Left renal pelvis (tissue), 4 donors: ENCODE measurements around the gene PITPNB. TPM values are rescaled to one million over a fixed set of nuclear protein-coding genes. Genes with fewer than 3 reads are reported as not detected.

Source experiments
- DNase-seq, 4 donors: peaks; one replicate each; pipeline ENCODE4 v3.0.0-alpha.2; 2013; ENCODE audit warnings: low read depth in 4 of 4, low spot score in 3 of 4
- polyA plus RNA-seq, 4 donors: library from polyadenylated mRNA; unstranded; fragments of 120-200 nt; gene quantifications; one replicate each; pipeline ENCODE4 v1.2.1, GENCODE V29; 2013; ENCODE audit not compliant: insufficient read length in 4 of 4

The PITPNB gene
- polyA plus RNA-seq, result 10 to 100 TPM; 54.1 to 68.8 (median 67.9) TPM

DNA sequence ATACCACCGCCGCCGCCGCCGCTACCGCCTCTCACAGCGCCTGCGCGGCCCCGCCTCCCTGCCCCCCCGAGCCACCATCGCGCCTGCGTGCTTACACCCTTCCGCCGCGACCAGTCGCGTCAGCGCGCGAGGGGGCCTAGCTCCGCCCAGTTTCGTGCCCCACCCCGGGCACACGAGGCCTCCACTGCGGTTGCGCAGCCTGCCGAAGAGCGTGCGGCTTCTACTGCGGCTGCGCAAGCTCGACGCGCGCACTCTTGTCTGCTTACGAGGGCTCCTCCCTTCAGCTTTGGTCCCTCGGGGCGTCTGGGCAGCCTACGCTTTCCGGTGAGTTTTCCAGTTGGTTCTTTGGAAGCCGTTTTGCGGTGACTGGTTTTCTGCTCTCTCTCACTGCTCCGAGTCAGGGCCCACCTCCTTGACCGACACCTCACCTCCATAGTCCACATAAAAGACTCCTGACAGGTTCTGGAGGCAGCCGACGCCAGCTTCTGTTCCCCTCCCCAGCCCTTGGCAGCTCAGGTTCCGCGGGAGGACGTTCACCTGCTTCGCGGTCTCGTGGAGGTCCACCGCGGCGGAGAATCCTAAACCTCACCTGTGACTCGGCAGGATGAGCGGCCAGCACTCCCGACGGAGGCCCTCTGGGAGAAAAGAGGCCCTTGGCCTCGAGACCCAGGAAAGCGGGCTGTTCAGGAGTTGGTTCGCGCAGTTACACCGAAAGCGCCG, at the start of gene PITPNB:
PITPNB (minus strand) TSS at position 35 of the 720 bp plus-strand sequence. CDS start 65 bp downstream, outside the sequence.
- DNase-seq, result peak; percentile 93 to 95 (median 94)

DNA sequence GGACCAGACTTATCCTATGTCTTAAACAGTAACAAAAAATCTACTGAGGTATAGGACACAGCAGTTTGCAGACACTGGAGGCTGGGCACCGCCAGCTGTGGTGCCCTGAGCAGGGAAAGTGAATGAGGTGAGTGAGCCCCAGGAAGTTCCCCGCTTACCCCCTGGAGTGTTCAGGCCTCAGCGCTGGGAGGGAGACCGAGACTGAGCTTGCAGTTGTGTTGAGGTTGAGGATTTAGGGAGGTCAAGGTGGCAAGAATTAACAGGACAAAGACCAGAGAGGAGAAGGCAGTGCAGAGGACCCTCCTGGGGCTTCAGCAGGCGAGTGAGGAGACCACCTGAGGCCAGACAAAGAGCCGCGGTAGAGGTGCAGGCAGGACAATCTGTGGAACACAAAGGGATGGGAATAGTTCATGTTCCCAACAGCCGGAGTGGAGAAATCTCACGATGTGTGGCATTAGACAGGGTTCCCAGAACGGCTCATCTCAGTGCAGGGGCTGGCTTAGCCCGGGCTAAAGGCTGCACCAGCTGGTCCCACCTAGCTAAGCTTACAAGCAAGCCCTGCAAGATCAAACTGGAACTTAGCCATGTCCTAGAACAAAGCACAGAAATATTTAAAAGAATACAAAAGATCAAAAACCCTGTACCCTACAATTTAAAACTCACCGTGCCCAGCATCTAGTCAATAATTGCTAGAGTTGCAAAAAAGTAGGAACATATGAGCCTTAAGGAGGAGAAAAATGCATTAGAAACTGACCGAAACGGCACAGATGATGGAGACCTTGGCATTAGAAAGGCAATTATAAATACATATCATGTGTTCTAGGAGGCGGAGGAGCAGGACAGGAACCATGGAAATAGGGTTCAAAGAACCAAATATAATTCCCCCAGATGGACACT, 47.4 kb upstream of the PITPNB start:
- no peak for DNase-seq

DNA sequence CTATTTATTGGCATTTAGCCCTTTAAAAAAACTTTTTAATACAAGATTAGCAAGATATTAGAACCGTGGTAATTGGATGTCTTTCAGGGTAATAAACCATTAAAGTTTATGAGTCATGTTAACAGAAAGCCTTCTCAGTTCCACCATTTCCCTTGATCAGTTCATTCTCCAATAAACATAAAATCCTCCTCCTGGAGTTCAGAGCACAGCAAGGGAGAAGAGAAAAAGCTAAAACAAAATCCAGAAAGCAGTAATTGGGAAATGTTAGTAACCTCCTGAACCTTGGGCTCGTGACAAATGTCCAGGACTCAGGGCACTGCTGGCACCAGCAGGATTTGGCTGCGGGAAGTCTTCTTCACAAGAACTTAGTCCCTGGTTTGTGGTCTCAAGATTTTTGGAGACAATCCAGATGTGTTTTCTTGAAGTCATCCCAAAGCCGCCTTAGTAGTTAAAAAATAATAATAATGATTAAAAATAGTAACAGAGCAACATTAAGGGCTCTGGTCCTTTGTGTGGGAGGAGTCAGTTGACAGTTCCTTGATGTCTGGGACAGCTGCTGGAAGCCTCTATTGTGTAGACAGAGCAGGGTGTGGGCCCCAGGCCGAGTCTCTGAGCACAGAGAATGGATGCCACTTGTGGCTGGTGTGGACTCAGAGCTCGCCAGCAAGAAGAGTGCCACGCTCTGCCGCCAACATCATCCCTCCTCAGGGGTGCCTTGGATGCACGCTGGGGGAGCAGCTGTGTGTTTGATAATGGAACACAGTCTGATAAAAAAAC, 43.4 kb upstream of the PITPNB start:
- DNase-seq, result no peak

DNA sequence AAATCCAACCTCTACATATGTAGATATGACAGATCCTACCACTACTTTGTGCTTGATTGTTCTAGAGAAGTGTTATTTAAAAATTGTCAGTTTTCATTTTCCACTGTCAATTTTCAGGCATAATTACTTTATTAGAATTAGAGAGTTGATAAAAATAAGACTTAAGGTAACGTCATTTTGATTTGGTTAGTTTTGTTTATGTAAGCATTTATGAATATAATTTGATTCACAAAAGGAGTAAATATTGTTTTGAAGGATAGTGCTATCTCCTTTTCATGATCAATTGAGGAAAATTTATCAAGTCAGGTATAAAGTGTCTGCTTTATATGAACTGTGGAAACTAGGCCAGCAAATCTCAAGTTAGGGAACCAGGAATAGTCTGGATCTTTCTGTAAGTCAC, 42.6 kb upstream of the PITPNB start:
- no peak for DNase-seq

DNA sequence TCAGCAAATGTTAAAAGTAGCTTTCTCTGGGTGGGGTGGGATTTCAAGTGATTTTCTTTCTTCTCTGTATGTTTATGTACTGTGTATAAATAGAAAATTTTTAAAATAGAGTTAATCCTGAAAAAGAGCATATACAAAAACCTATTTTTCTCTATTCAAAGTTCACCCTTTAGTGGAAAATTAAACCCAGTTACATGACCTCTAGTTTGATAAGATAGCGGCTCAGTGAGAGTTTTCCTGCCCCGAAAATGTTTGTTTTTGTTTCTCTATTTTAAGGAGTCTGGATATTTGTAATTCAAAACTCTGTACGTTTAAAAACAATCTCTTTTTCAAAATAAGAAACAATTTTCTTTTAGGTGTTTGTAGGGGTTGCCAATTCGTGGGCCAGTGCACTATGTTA, 42.1 kb upstream of the PITPNB start:
- no peak for DNase-seq

DNA sequence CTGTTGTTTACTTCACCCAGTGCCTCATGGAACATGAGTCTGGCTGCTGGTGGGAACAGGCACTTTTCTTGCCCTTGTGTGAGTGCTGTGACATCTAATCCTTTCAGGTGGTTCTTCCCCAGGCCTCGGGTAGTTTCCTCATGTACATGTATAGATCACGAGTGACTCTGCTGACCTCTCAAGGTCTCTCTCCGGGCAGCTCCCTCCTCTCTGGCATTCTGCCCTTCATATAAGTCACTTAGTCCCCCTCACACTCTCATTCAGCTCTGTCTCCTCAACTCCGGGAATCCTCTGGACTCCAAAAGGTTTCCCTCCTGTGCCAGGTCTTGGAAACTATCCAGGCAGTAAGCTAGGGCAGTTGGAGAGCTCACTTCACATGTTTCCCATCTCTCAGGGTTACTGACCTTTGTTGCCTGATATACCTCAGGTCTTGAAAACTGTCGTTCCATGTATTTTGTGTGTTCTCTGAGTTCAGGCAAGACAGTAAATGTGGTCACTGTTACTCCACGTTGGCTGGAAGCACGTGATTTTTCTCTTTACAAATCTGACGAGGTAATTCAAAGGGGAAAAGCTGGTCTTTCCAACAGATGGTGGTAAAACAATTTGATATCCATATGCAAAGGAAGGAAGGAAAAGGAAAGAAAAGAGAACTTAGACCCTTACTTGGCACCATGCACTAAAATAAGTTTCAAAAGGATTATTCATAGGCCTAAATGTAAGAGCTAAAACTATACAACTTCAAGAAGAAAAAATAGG, 40.5 kb upstream of the PITPNB start:
- DNase-seq, result no peak

DNA sequence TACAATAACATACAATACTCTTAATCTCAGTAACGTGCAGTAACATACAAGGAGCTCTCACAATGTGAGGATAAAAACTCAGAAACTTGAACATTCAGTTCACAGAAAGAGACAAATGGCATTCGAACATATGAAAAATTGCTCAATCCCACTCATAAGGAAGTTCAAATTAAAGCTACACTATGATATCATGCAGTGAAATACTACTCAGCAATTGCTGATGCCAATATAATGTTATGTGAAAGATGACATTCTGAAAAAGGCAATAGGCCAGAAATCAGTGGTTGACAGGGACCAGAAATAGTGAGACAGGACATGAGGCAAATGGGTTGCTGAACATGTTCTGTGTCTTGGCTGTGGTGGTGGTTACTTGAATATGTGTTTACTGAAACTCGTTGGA, 33.7 kb upstream of the PITPNB start:
- DNase-seq, result no peak

DNA sequence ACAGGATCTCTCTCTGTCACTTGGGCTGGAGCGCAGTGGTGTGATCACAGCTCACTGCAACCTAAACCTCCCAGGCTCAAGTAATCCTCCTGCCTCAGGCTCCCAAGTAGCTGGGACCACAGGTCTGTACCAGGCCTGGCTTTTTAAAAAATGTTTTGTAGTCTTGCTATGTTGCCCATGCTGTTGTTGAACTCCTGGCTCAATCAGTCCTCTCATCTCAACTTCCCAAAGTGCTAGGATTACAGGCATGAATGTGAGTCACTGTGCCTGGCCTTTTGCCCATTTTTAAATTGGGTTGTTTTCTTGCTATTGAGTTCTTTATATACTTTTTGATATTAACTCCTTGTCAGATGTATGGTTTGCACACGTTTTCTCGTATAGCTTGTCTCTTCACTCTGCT, 33.0 kb upstream of the PITPNB start:
- DNase-seq, result no peak

DNA sequence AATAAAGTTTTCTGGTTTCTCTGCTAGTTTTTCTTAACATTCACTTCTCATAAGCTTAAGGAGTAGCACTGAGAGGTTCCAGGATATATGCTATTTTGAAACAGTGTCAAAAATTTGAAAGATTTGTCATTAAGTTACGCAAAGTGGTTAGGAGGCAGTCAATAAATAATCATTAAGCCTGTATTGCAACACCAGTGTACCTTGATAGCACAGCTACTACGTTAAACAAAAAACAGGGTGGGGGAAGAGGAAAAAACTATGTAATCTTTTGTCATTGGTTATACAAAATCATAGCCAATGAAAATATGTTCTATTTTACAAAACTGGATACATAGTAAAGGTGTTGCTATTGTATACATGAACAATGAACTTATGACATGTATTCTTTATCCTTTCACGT, 30.4 kb upstream of the PITPNB start:
- DNase-seq, result no peak

DNA sequence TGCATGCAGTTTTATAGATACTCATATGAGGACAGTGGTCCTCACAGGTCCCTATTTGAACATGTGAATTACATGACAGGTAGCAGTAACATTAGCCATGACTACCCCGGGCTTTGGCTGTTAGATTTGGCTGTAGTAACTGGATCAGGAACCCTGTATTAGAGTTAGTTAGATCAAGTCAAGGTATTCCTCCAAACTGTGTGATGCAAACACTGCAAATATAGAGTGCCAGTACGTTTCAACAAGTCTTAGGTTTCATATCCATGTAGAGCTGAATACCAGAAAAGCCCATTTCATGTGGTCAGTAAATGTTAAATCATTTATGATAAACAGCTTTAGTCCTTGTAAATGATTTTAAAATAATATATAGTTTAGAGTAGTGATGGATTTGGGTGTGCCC, 29.5 kb upstream of the PITPNB start:
- DNase-seq, result no peak

DNA sequence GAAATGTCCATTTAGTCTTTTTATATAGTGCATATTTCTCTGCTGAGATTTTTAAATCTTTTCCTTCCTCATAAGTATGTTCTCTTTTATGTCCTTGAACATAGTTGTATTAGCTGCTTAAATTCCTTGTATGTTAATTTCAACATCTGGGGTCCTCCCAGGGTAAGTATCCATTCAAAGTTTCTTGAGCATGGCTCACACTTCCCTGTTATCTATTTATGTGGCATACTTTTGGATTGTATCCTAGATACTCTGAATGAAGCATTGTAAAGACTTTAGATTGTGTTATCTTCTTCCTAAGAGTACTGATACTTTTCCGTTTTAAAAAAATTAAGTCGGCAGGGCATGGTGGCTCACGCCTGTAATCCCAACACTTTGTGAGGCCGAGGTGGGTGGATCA, 28.4 kb upstream of the PITPNB start:
- no peak for DNase-seq

DNA sequence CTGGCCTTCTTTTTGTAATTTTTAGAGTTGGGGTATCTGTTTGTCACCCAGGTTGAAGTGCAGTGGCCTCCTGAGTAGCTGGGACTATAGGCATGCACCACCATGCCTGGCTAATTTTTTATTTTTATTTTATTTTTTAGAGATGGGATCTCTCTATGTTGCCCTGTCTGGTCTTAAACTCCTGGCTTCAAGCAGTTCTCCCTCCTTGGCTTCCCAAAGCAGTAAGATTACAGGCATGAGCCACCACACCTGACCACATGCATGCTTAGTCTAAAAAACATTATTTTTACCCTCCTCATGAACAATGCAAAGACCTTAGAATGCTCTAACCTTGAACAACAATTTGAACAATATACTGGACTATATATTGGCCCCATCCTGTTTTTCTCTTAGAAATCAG, 22.1 kb upstream of the PITPNB start:
- no peak for DNase-seq

DNA sequence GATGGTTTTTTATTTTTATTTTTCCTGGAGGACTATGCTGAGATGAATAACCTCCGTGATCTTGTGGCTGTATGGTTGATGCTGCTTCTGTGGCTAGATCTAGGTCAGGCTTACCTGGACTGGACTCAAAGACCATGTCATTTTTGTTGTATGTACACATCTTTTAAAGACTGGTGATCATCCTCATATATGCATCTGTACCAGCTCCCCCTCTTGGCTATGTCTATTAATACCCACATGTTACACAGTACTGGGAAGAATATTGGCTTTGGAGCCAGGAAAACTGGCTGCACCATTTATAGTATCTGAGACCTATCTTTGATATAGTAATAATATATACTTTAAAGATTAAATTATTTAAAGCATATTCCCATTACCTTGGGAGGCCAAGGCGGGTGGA, 18.4 kb upstream of the PITPNB start:
- DNase-seq, result no peak

DNA sequence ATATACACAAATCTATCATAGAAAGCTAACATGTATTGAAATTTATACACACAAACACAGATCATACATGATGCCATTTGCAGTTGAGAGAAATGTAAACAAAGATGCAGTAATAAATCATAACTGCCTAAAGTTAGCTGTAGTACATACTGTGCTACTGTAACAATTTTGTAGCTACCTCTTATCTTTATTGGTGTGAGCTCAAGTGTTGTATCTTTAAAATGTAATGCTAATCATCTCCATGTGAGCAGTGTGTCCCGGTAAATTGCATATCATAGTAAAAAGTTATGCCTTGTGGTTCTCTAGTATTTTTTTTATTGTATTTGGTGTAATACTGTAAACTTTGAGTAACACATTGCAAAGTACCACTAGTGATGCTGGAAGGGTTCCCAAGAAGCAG, 16.8 kb upstream of the PITPNB start:
- no peak for DNase-seq

DNA sequence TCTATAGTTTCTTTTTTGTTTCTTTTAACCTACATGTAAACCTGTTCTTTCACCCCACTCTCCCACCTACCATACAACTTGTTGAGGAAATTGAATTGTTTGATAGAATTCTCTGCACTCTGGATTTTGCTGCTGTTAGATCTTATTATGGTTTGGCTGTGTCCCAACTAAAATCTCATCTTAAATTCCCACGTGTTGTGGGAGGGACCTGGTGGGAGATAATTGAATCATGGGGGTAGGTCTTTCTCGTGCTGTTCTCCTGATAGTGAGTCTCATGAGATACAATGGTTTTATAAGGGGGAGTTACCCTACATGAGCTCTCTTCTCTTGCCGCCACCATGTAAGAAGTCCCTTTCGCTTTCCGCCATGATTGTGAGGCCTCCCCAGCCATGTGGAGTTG, 15.0 kb upstream of the PITPNB start:
- DNase-seq, result no peak

DNA sequence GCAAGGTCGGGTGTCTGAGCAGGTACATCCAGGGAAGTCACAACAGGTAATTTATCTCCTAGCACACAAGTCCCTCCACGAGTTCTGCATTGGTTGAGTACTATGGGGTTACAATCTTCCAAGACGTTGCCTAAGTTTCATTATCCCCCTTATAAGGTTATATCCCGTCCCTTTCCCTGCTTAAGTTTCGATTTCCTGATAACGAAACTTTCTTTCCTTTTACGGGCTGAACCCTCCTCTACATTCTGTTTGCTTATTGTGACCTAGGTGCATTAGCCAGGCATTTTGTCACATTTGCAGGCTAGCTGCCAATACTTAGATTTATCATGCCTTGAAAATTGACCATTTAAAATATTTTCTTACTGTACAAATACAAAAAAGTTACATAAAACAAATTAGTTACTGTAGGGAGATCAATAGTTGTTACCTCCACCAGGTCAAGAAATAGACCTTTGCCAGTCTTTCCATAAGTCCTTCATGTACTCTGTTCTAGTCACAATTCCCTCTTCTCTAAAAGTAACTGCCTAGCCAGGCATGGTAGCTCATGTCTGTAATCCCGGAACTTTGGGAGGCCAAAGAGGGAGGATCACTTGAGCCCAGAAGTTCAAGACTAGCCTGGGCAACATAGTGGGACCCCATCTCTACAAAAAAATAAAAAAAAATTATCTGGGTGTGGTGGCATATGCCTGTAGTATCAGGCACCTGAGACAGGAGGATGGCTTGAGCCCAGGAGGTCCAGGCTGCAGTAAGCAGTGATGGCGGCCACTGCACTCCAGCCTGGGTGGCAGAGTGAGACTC, 14.3 kb upstream of the PITPNB start:
- no peak for DNase-seq

DNA sequence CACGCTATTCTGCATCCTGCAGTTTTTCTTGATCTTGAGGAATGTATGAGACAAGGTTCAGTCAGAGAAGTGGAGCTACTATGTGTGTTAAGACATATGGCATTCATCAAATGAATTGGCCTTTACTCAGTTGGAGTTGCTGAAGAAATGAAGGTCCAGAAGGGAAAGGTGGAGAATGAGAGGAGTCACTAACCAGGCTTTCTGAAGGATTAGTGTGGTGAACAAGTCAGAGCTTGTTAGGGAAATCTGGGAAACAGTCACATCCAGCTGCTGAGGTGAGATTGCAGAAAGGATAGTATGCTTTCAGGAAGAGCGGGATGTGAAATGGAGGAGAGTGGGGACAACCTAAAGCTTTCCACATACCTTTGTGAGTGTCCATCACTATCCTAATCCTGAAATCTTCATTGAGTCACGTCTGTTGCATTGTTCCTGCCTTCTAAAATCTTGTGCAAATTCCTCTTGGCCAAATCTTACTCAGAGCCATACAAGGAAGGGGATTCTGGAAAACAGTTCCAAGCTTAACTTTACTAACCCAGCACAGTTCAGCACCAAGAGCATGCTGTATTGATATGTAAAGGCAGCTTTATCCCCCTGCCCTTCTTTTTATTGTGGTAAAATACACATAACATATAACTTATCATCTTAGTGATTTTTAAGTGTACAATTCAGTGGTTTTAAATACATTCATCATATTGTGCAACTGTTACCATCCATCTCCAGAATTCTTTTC, 11.4 kb upstream of the PITPNB start:
- DNase-seq, result no peak

DNA sequence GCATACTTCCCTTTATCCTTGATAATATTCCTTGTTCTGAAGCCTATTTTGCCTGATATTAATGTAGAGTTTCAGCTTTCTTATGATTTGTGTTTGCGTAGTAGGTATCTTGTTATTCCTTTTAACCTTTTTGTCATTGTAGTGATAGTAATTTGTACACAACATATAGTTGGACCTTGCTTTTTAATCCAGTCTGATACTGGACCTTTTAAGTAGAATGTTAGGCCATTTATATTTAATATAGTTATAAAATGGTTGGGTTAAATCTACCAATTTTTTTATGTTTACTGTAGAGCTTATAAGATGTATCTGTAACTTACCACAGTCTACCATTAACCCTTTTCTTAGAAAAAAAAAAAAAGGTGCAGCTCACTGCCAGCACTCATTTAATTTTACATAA, 8.6 kb upstream of the PITPNB start:
- no peak for DNase-seq

DNA sequence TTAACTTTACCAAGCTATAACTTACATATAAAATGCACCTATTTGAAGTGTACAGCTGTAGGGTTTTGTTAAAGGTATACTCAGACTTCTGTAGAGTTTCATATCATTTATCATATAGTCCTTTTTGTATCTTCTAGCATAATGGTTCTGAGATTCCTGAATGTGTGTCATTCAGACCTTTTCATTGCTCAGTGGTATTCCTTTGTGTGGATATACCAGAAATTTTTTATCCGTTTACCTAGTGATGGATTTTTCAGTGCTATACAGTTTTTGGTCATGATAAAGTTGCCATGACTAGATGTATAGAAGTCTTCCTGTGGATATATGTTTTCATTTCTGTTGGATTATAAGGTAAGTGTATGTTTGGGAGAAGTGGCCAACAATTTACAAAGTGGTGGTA, 6.3 kb upstream of the PITPNB start:
- DNase-seq, result no peak
